ENCODE results near the gene ADRB1.

Gene ADRB1

GRCh38 chr10:114087255-114087654, 43.6 kb downstream of the ADRB1 start:
- H3K9ac ChIP-seq (ENCODE audit: low read length) = no peak overlapping the region

GRCh38 chr10:114087655-114088054, 44.0 kb downstream of the ADRB1 start:
- Histone ChIP-seq H3K4me3 (ENCODE audit: low read length) (no peak overlapping the region), H3K27ac (ENCODE audit: low read depth, low read length) (no peak overlapping the region)

More at GRCh38 chr10:114087255-114087654, 43.6 kb downstream of the ADRB1 start:
- Histone ChIP-seq H3K4me1 (ENCODE audit: control insufficient read depth, insufficient read depth, low read length) (no peaks in the 10 kb centered on the region), H3K27me3 (ENCODE audit: control insufficient read depth, insufficient read depth, low read length) (no peaks in the 10 kb centered on the region), H3K36me3 (ENCODE audit: control insufficient read depth, insufficient read depth, low read length) (no peaks in the 10 kb centered on the region), H3K27ac (ENCODE audit: low read depth, low read length) (no peak overlapping the region), H3K4me3 (ENCODE audit: low read length) (no peak overlapping the region)

GRCh38 chr10:114094795-114095194, 51.1 kb downstream of the ADRB1 start:
- H3K4me3 ChIP-seq (ENCODE audit: low read length) = no peak overlapping the region
- no peaks in the 10 kb centered on the region for H3K36me3 ChIP-seq (ENCODE audit: control insufficient read depth, insufficient read depth, low read length)
- H3K9ac ChIP-seq (ENCODE audit: low read length) = no peak overlapping the region
- no peak overlapping the region for H3K27ac ChIP-seq (ENCODE audit: low read depth, low read length)
- no peaks in the 10 kb centered on the region for H3K4me1 ChIP-seq (ENCODE audit: control insufficient read depth, insufficient read depth, low read length)
- no peaks in the 10 kb centered on the region for H3K27me3 ChIP-seq (ENCODE audit: control insufficient read depth, insufficient read depth, low read length)

More at GRCh38 chr10:114087655-114088054, 44.0 kb downstream of the ADRB1 start:
- Histone ChIP-seq H3K36me3 (ENCODE audit: control insufficient read depth, insufficient read depth, low read length) (no peaks in the 10 kb centered on the region), H3K27me3 (ENCODE audit: control insufficient read depth, insufficient read depth, low read length) (no peaks in the 10 kb centered on the region), H3K9ac (ENCODE audit: low read length) (no peak overlapping the region), H3K4me1 (ENCODE audit: control insufficient read depth, insufficient read depth, low read length) (no peaks in the 10 kb centered on the region)

GRCh38 chr10:114095559-114096337, 52.1 kb downstream of the ADRB1 start:
- H3K4me1 ChIP-seq (ENCODE audit: control insufficient read depth, insufficient read depth, low read length) = no peaks in the 10 kb centered on the region
- H3K36me3 ChIP-seq (ENCODE audit: control insufficient read depth, insufficient read depth, low read length) = no peaks in the 10 kb centered on the region
- H3K4me3 ChIP-seq (ENCODE audit: low read length) = no peak overlapping the region
- no peak overlapping the region for H3K27ac ChIP-seq (ENCODE audit: low read depth, low read length)
- H3K9ac ChIP-seq (ENCODE audit: low read length) = no peak overlapping the region
- no peaks in the 10 kb centered on the region for H3K27me3 ChIP-seq (ENCODE audit: control insufficient read depth, insufficient read depth, low read length)

Measured in rectal smooth muscle tissue (tissue), 1 donor.